Thoracic aorta (tissue), 2 donors: Measurements from ENCODE around the gene LRP1B. TPM values are rescaled to one million over a fixed set of nuclear protein-coding genes. Genes with fewer than 3 reads are reported as not detected.

Source experiments
- ATAC-seq: fragments of 150-250 bp; one replicate; pipeline ENCODE4 v1.8.0; 2017; ENCODE audit warnings: low read depth; ENCODE audit not compliant: insufficient number of reproducible peaks, low FRiP score
- DNase-seq: peaks from one replicate; pipeline ENCODE4 v3.0.0-alpha.2; 2020; ENCODE audit warnings: low spot score
- H3K27ac ChIP-seq, 2 donors: fragments of 200-600 bp; sonication (generic); 1 replicate in 1 of 2; 2 replicates in 1 of 2; pipeline ENCODE4 v1.5.1; 2016; ENCODE audit warnings: mild to moderate bottlenecking in 2 of 2, moderate library complexity in 2 of 2
- H3K27me3 ChIP-seq: fragments of 200-600 bp; sonication (generic); replicated peaks from 2 replicates; pipeline ENCODE4 v1.6.0; 2016; ENCODE audit warnings: mild to moderate bottlenecking; ENCODE audit not compliant: insufficient read depth
- H3K36me3 ChIP-seq: fragments of 200-600 bp; sonication (generic); one replicate; pipeline ENCODE4 v1.5.1; 2016
- H3K4me1 ChIP-seq, 2 donors: fragments of 200-600 bp; sonication (generic); 1 replicate in 1 of 2; 2 replicates in 1 of 2; pipeline versions ENCODE4 v1.5.1 to v1.6.0; 2016; ENCODE audit warnings: low read depth in 2 of 2, mild to moderate bottlenecking in 1 of 2; ENCODE audit not compliant: control insufficient read depth in 1 of 2
- H3K4me3 ChIP-seq: fragments of 200-600 bp; sonication (generic); 2 replicates; pipeline ENCODE4 v1.5.1; 2016; ENCODE audit warnings: mild to moderate bottlenecking
- H3K9me3 ChIP-seq: fragments of 200-600 bp; sonication (generic); 2 replicates; pipeline ENCODE4 v1.5.1; 2016
- CTCF ChIP-seq: fragments of 200-600 bp; sonication (generic); IDR thresholded peaks from one replicate; pipeline ENCODE4 v1.5.1; 2019; ENCODE audit warnings: antibody characterized with exemption
- total RNA-seq, 2 donors: library from RNA; depleted of rRNA; stranded (reverse); fragments of >200 nt; gene quantifications; one replicate each; pipeline versions ENCODE4 v1.1.0 to v1.2.3, GENCODE V29; 2016

Gene LRP1B
- total RNA-seq, 2 donors from 2014 or later: 0.27 to 0.28 TPM

DNA sequence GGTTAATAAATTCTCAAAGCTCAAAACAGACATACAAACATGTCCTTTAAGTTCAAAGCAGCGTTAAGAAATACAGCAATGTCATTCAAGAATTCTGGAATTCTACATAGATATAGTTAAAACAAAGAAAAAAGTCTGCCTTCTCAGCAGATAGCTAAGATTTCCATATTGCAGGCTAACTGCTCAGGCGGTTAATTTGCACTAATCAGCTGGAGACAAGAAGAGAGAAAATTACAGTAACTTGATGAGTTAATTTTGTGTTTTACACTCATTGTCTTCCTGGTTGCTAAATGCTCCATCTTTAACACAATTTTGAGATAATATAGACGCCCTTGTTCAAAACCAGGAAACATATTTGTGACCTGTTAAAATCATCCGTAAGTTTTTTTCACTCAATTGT, 1012.0 kb downstream of the LRP1B start:
- Histone ChIP-seq H3K4me3 (no peak overlapping the region), H3K36me3 (no peaks in the 10 kb centered on the region), H3K4me1 (no peaks in the 10 kb centered on the region), H3K27ac (no peak overlapping the region), H3K9me3 (no peaks in the 10 kb centered on the region), H3K27me3 (no peaks in the 10 kb centered on the region)
- no peak for TF ChIP-seq CTCF
- DNase-seq: no peak
- no peak for ATAC-seq

- Histone ChIP-seq H3K27ac (no peak overlapping the region), H3K4me1 (no peaks in the 10 kb centered on the region), H3K27me3 (no peaks in the 10 kb centered on the region), H3K9me3 (no peaks in the 10 kb centered on the region), H3K36me3 (no peaks in the 10 kb centered on the region), H3K4me3 (no peak overlapping the region)
- ATAC-seq (no peak), DNase-seq (no peak)
- TF ChIP-seq CTCF: no peak
Measured at GRCh38 chr2:141113301-141113700, 1017.5 kb downstream of the LRP1B start.

DNA sequence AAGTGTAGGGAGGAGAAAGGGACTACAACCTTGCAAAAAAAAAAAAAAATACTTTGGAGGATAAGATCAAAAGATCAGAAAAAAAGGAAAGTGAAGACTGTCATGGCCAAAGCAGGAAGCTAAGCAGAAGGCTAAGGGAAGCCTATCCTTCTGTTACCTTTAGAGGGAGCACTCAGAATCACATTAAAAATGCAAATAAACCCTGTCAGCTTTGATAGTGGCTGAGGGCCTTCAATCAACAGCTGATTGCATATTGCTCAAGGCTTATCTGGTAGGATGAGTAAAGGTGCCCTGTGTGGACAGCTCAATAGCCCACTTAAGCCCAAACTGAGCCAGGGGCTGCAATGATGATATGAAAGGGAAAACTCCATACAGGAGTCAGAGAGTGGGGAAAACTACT, 1021.2 kb downstream of the LRP1B start:
- Histone ChIP-seq H3K27ac (no peak overlapping the region), H3K4me1 (no peaks in the 10 kb centered on the region), H3K36me3 (no peaks in the 10 kb centered on the region), H3K9me3 (no peaks in the 10 kb centered on the region), H3K27me3 (no peaks in the 10 kb centered on the region), H3K4me3 (no peak overlapping the region)
- TF ChIP-seq CTCF: no peak
- DNase-seq (no peak), ATAC-seq (no peak)

GRCh38 chr2:141105763-141106162, 1025.1 kb downstream of the LRP1B start:
- H3K4me1 ChIP-seq: no peaks in the 10 kb centered on the region
- H3K36me3 ChIP-seq: no peaks in the 10 kb centered on the region
- no peak for TF ChIP-seq CTCF
- DNase-seq (no peak), ATAC-seq (no peak)
- H3K4me3 ChIP-seq: no peak overlapping the region
- no peak overlapping the region for H3K27ac ChIP-seq
- no peaks in the 10 kb centered on the region for H3K27me3 ChIP-seq
- H3K9me3 ChIP-seq: no peaks in the 10 kb centered on the region

- Histone ChIP-seq H3K4me1 (no peaks in the 10 kb centered on the region), H3K4me3 (no peak overlapping the region), H3K9me3 (no peaks in the 10 kb centered on the region), H3K36me3 (no peaks in the 10 kb centered on the region), H3K27me3 (no peaks in the 10 kb centered on the region), H3K27ac (no peak overlapping the region)
- no peak for DNase-seq
- no peak for TF ChIP-seq CTCF
- no peak for ATAC-seq
Measured at GRCh38 chr2:141103216-141103615, 1027.6 kb downstream of the LRP1B start.
